ENCODE data around the gene SPPL2B.

DNA sequence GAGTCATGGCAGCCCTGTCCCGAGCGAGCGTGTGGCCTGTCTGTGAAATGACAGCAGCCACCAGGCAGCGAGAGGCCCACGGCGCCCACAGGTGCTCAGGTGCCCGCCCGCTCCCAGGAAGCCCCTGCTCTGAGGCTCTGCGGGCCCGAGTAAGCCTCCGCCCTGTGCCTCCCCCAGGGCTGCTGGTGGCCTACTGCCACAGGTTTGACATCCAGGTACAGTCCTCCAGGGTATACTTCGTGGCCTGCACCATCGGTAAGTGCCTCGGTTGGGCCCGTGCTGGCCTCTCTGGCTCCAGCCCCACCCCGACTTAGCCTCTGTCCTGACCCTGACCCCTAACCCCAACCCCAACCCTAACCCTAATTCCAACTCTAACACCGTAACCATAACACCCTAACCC lies 16.6 kb downstream of the SPPL2B start:
- TF ChIP-seq POLR2A (IDR thresholded peaks at IDR 0.05; ENCODE audit: low read depth, low read length): no peak
- TF ChIP-seq POLR2AphosphoS5 (IDR thresholded peaks at IDR 0.05; ENCODE audit: low read depth, low read length): no peak

Data from GM12891 (cell line).